GM23338 (cell line): ENCODE measurements around the gene B4GALT2. TPM values are rescaled to one million over a fixed set of nuclear protein-coding genes. Genes with fewer than 3 reads are reported as not detected.

Experiments used
- ATAC-seq: fragments of 200-7000 bp; cut with Tn5 transposase; 3 replicates; pipeline ENCODE4 v1.9.1; 2020
- DNase-seq: peaks from one replicate; pipeline ENCODE4 v3.0.0-alpha.2; 2015; ENCODE audit warnings: low spot score
- H2AFZ ChIP-seq: fragments of 200-600 bp; sonication (generic); 2 replicates; pipeline ENCODE4 v1.8.0; 2016; ENCODE audit warnings: antibody characterized with exemption, mild to moderate bottlenecking, moderate library complexity
- H3F3A ChIP-seq: fragments of 200-600 bp; sonication (generic); replicated peaks from 2 replicates; pipeline ENCODE4 v1.8.0; 2017; ENCODE audit warnings: antibody characterized with exemption, mixed run types, low read depth
- H3K27ac ChIP-seq: fragments of 200-600 bp; sonication (generic); 2 replicates; pipeline ENCODE4 v1.6.1; 2016; ENCODE audit warnings: low read depth
- H3K27me3 ChIP-seq: fragments of 200-600 bp; sonication (generic); 2 replicates; pipeline ENCODE4 v1.8.0; 2016; ENCODE audit warnings: mild to moderate bottlenecking, mixed run types, moderate library complexity; ENCODE audit not compliant: insufficient read depth
- H3K36me3 ChIP-seq: fragments of 200-600 bp; sonication (generic); 2 replicates; pipeline ENCODE4 v1.8.0; 2016; ENCODE audit warnings: mild to moderate bottlenecking; ENCODE audit not compliant: insufficient read depth
- H3K4me1 ChIP-seq: fragments of 200-600 bp; sonication (generic); 2 replicates; pipeline ENCODE4 v1.8.0; 2016; ENCODE audit warnings: mild to moderate bottlenecking, moderate library complexity; ENCODE audit not compliant: insufficient read depth
- H3K4me2 ChIP-seq: fragments of 200-600 bp; sonication (generic); 2 replicates; pipeline ENCODE4 v1.7.1; 2017; ENCODE audit warnings: mixed run types
- H3K4me3 ChIP-seq: fragments of 200-600 bp; sonication (generic); 2 replicates; pipeline ENCODE4 v1.6.1; 2016; ENCODE audit warnings: mixed run types
- H3K79me2 ChIP-seq: fragments of 200-600 bp; sonication (generic); replicated peaks from 2 replicates; pipeline ENCODE4 v1.8.0; 2017; ENCODE audit warnings: mild to moderate bottlenecking; ENCODE audit not compliant: insufficient read depth
- H3K9me2 ChIP-seq: fragments of 200-600 bp; sonication (generic); 2 replicates; pipeline ENCODE4 v1.8.0; 2017; ENCODE audit not compliant: insufficient read depth
- H4K20me1 ChIP-seq: fragments of 200-600 bp; sonication (generic); replicated peaks from 2 replicates; pipeline ENCODE4 v1.8.0; 2017; ENCODE audit warnings: mild to moderate bottlenecking; ENCODE audit not compliant: insufficient read depth
- H3K27ac Mint-ChIP-seq: 2 replicates; pipeline ENCODE4 v1.8.0; 2020; ENCODE audit warnings: inconsistent platforms, mild to moderate bottlenecking, moderate library complexity, mixed read lengths
- H3K27me3 Mint-ChIP-seq: 3 replicates; pipeline ENCODE4 v1.8.0; 2022; ENCODE audit warnings: low read depth, mild to moderate bottlenecking, moderate library complexity, mixed read lengths, inconsistent platforms; ENCODE audit not compliant: insufficient read depth, poor library complexity
- H3K36me3 Mint-ChIP-seq: 3 replicates; pipeline ENCODE4 v1.8.0; 2021; ENCODE audit warnings: low read depth, mild to moderate bottlenecking, inconsistent platforms, moderate library complexity, mixed read lengths
- H3K4me1 Mint-ChIP-seq: 3 replicates; pipeline ENCODE4 v1.8.0; 2020; ENCODE audit warnings: mild to moderate bottlenecking, inconsistent platforms, mixed read lengths
- H3K4me3 Mint-ChIP-seq: 3 replicates; pipeline ENCODE4 v1.8.0; 2021; ENCODE audit warnings: moderate library complexity, mild to moderate bottlenecking, inconsistent platforms, mixed read lengths
- H3K9me3 Mint-ChIP-seq: 3 replicates; pipeline ENCODE4 v1.8.0; 2020; ENCODE audit warnings: moderate library complexity, mild to moderate bottlenecking, inconsistent platforms, mixed read lengths
- CREB1 ChIP-seq: fragments of 250-450 bp; sonication (Bioruptor Pico); IDR thresholded peaks from 2 replicates; pipeline ENCODE4 v1.5.0; 2020; ENCODE audit warnings: low read depth, mild to moderate bottlenecking, moderate library complexity
- EZH2 ChIP-seq: fragments of 200-600 bp; sonication (generic); IDR thresholded peaks from one replicate; pipeline ENCODE4 v1.8.0; 2017; ENCODE audit warnings: antibody characterized with exemption, mild to moderate bottlenecking, low read depth; ENCODE audit not compliant: unreplicated experiment
- EZH2phosphoT487 ChIP-seq: fragments of 200-600 bp; sonication (generic); IDR thresholded peaks from one replicate; pipeline ENCODE4 v1.8.1; 2018; ENCODE audit warnings: antibody characterized with exemption; ENCODE audit not compliant: unreplicated experiment
- NANOG ChIP-seq: IDR thresholded peaks from 2 replicates; pipeline ENCODE4 v1.6.1; 2016; ENCODE audit warnings: antibody characterized with exemption, borderline replicate concordance
- POLR2AphosphoS5 ChIP-seq: IDR thresholded peaks from 2 replicates; pipeline ENCODE4 v1.6.1; 2016; ENCODE audit warnings: antibody characterized with exemption, low read depth
- polyA plus RNA-seq: library from polyadenylated mRNA; unstranded; fragments of >200 nt; fragmentation: Nextera tagmentation; extraction: Ambion mirVana; gene quantifications from 2 replicates; pipeline ENCODE4 v1.2.1, GENCODE V29; 2016
- total RNA-seq: library from RNA; depleted of rRNA; stranded (reverse); fragments of >200 nt; shearing (Covaris generic); gene quantifications from 2 replicates; pipeline ENCODE4 v1.2.3, GENCODE V29; 2014
- TF ChIP-seq, protein P1 (sequence below), 2 experiments: fragments of 200-600 bp in 1 of 2; sonication (generic) in 1 of 2; conservative IDR thresholded peaks; 2 replicates each; pipeline versions ENCODE4 v1.5.1 to v1.6.1; 2016 to 2017; ENCODE audit warnings: antibody characterized with exemption in 2 of 2, low read depth in 2 of 2, mild to moderate bottlenecking in 2 of 2, moderate library complexity in 1 of 2
- TF ChIP-seq, protein P2 (sequence below): fragments of 250-450 bp; sonication (Bioruptor Pico); IDR thresholded peaks from 2 replicates; pipeline ENCODE4 v1.5.0; 2020; ENCODE audit warnings: mild to moderate bottlenecking, moderate library complexity

Gene B4GALT2
- total and polyA plus RNA-seq, 2 experiments from 2014 or later: 22.4 to 63.1 TPM

DNA sequence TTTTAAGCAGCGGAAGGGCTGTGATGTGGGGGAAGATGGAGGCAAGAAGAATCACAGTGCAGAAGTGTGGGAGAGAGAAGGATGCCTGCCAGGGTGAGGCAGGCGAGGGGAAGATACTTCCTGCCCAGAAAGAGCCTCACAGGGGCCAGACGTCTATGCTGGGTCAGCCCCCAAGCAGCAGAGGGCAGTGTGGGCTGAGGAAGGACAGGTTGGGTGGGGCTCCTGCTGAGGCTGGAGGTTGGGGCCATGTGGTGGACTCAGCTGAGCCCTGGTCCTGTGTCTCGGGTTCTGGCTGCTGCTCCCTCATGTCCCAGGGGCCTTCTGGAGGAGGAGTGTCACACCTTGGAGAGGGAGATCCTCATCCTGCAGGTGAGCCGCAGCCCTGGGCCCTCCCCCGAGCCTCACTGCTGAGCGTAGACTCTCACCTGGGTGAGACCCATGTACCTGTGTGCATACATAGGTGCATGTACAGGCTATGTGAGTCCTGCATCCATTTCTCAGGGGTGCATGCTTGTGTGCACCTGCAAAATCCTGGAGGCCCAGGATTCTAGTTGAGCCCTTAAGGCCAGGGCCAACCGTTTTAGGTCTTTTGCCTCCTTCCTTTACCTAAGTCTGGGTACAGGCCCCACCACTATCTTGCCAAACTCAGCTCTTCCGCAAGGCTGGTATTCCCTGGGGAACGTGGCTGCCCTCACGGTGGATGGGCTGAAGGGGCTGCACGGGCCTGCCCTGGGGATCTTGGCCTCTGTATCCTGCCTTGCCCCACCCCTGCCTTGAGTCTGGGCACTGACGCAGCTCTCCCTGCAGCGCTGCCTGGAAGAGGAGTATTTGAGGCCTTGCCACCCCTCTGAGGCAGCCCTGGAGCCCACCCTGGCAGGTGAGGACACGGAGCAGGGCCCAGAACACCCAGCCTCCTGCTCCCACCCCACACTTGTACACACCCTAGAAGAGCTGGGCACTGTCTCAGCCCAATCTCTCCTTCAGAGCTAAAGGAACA lies 16.1 kb downstream of the B4GALT2 start:
- H4K20me1 ChIP-seq: no peaks in the 10 kb centered on the region
- H3K27me3 Mint-ChIP-seq: peaks cover 38% of the 10 kb centered on the region
- H3F3A ChIP-seq: peaks cover 18% of the 10 kb centered on the region
- TF ChIP-seq CREB1 (CRISPR knock-in tag) (peak; percentile 24; the same call in 1 of the 2 replicates), EZH2phosphoT487 (no peak), EZH2 (no peak), POLR2AphosphoS5 (peak; percentile 32), NANOG (no peak)
- TF ChIP-seq, protein P1, sequence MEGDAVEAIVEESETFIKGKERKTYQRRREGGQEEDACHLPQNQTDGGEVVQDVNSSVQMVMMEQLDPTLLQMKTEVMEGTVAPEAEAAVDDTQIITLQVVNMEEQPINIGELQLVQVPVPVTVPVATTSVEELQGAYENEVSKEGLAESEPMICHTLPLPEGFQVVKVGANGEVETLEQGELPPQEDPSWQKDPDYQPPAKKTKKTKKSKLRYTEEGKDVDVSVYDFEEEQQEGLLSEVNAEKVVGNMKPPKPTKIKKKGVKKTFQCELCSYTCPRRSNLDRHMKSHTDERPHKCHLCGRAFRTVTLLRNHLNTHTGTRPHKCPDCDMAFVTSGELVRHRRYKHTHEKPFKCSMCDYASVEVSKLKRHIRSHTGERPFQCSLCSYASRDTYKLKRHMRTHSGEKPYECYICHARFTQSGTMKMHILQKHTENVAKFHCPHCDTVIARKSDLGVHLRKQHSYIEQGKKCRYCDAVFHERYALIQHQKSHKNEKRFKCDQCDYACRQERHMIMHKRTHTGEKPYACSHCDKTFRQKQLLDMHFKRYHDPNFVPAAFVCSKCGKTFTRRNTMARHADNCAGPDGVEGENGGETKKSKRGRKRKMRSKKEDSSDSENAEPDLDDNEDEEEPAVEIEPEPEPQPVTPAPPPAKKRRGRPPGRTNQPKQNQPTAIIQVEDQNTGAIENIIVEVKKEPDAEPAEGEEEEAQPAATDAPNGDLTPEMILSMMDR (conservative IDR thresholded peaks at IDR 0.05; ENCODE audit: low read depth in 2 of 2): peak; percentile 59 to 85
- TF ChIP-seq, protein P2, sequence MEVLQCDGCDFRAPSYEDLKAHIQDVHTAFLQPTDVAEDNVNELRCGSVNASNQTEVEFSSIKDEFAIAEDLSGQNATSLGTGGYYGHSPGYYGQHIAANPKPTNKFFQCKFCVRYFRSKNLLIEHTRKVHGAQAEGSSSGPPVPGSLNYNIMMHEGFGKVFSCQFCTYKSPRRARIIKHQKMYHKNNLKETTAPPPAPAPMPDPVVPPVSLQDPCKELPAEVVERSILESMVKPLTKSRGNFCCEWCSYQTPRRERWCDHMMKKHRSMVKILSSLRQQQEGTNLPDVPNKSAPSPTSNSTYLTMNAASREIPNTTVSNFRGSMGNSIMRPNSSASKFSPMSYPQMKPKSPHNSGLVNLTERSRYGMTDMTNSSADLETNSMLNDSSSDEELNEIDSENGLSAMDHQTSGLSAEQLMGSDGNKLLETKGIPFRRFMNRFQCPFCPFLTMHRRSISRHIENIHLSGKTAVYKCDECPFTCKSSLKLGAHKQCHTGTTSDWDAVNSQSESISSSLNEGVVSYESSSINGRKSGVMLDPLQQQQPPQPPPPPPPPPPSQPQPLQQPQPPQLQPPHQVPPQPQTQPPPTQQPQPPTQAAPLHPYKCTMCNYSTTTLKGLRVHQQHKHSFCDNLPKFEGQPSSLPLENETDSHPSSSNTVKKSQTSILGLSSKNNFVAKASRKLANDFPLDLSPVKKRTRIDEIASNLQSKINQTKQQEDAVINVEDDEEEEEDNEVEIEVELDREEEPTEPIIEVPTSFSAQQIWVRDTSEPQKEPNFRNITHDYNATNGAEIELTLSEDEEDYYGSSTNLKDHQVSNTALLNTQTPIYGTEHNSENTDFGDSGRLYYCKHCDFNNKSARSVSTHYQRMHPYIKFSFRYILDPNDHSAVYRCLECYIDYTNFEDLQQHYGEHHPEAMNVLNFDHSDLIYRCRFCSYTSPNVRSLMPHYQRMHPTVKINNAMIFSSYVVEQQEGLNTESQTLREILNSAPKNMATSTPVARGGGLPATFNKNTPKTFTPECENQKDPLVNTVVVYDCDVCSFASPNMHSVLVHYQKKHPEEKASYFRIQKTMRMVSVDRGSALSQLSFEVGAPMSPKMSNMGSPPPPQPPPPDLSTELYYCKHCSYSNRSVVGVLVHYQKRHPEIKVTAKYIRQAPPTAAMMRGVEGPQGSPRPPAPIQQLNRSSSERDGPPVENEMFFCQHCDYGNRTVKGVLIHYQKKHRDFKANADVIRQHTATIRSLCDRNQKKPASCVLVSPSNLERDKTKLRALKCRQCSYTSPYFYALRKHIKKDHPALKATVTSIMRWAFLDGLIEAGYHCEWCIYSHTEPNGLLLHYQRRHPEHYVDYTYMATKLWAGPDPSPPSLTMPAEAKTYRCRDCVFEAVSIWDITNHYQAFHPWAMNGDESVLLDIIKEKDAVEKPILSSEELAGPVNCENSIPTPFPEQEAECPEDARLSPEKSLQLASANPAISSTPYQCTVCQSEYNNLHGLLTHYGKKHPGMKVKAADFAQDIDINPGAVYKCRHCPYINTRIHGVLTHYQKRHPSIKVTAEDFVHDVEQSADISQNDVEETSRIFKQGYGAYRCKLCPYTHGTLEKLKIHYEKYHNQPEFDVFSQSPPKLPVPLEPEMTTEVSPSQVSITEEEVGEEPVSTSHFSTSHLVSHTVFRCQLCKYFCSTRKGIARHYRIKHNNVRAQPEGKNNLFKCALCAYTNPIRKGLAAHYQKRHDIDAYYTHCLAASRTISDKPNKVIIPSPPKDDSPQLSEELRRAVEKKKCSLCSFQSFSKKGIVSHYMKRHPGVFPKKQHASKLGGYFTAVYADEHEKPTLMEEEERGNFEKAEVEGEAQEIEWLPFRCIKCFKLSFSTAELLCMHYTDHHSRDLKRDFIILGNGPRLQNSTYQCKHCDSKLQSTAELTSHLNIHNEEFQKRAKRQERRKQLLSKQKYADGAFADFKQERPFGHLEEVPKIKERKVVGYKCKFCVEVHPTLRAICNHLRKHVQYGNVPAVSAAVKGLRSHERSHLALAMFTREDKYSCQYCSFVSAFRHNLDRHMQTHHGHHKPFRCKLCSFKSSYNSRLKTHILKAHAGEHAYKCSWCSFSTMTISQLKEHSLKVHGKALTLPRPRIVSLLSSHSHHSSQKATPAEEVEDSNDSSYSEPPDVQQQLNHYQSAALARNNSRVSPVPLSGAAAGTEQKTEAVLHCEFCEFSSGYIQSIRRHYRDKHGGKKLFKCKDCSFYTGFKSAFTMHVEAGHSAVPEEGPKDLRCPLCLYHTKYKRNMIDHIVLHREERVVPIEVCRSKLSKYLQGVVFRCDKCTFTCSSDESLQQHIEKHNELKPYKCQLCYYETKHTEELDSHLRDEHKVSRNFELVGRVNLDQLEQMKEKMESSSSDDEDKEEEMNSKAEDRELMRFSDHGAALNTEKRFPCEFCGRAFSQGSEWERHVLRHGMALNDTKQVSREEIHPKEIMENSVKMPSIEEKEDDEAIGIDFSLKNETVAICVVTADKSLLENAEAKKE (CRISPR knock-in tag): no peak
- no peak overlapping the region; the same call in 2 of the 3 replicates for H3K4me3 Mint-ChIP-seq
- DNase-seq (peak; percentile 87), ATAC-seq (peak; percentile 50)
- no peak overlapping the region for H2AFZ ChIP-seq
- H3K4me3 ChIP-seq: no peak overlapping the region
- H3K27ac ChIP-seq: no peak overlapping the region
- peaks cover 10% of the 10 kb centered on the region for H3K4me1 ChIP-seq
- no peak overlapping the region; the same call in 1 of the 2 replicates for H3K27ac Mint-ChIP-seq
- no peaks in the 10 kb centered on the region for H3K9me2 ChIP-seq
- H3K4me1 Mint-ChIP-seq: peaks cover 33% of the 10 kb centered on the region
- H3K27me3 ChIP-seq: peaks cover 7% of the 10 kb centered on the region; the same call in 1 of the 2 replicates
- peaks cover 20% of the 10 kb centered on the region for H3K36me3 Mint-ChIP-seq
- 0 out of 2 replicates have a peak, but pooled peaks cover under 1% of the 10 kb centered on the region for H3K36me3 ChIP-seq
- H3K79me2 ChIP-seq: no peaks in the 10 kb centered on the region
- H3K9me3 Mint-ChIP-seq: no peaks in the 10 kb centered on the region
- 0 out of 2 replicates have a peak overlapping the region, but pooled peaks have one; percentile 27 for H3K4me2 ChIP-seq
